Mucosa of descending colon (tissue), 3 donors: ENCODE measurements around the gene WNK1. TPM values are rescaled to one million over a fixed set of nuclear protein-coding genes. Genes with fewer than 3 reads are reported as not detected.
A peak's percentile ranks its signal among the peaks of the same experiment; 100 is the strongest.
"Not testable (repeated sequence)": the region's sequence is repeated elsewhere in the genome, so short reads cannot be mapped to it uniquely, and the experiment has no call there.

Source experiments
- ATAC-seq: fragments of 200-7000 bp; cut with Tn5 transposase; one replicate; pipeline ENCODE4 v1.9.1; 2020; ENCODE audit warnings: mild to moderate bottlenecking, moderate library complexity
- DNase-seq, 3 donors: peaks; one replicate each; pipeline ENCODE4 v3.0.0-alpha.2; 2020
- H3K36me3 ChIP-seq: fragments of 200-600 bp; one replicate; pipeline ENCODE4 v1.8.0; 2021; ENCODE audit warnings: low read depth, mild to moderate bottlenecking
- H3K4me1 ChIP-seq: fragments of 200-600 bp; one replicate; pipeline ENCODE4 v1.8.0; 2021; ENCODE audit warnings: low read depth, mild to moderate bottlenecking
- H3K4me3 ChIP-seq: fragments of 200-600 bp; one replicate; pipeline ENCODE4 v1.8.0; 2021; ENCODE audit warnings: mild to moderate bottlenecking
- H3K9me3 ChIP-seq: fragments of 200-600 bp; one replicate; pipeline ENCODE4 v1.8.0; 2021; ENCODE audit warnings: mild to moderate bottlenecking
- intact Hi-C, 2 donors: fragments of 100-400 bp; cut with DNase I in 1 of 2; cut with micrococcal nuclease in 1 of 2; formaldehyde crosslinking; loops; one replicate each; pipeline versions ENCODE4 v1.11.0 to v1.11.1; 2022; cut with DNase I, micrococcal nuclease
- long read RNA-seq, 2 donors: library from polyadenylated mRNA; unstranded; transcript quantifications; one replicate each; pipeline ENCODE4 v2.0.0, GENCODE V29; 2019 to 2021
- total RNA-seq, 3 donors: library from RNA; stranded (reverse); fragmentation: NEBNext Ultra II Directional in 2 of 3; extraction: Animal tissue kit (Norgen Biotek cat#: 25700) in 2 of 3; gene quantifications; one replicate each; pipeline versions ENCODE4 v1.2.1 to v1.2.4, GENCODE V29; 2021 to 2023
- TF ChIP-seq, protein P1 (sequence below): fragments of 200-600 bp; IDR thresholded peaks from one replicate; pipeline ENCODE4 v1.8.0; 2022; ENCODE audit warnings: antibody characterized with exemption, mild to moderate bottlenecking
- donor health status: DM: no; HTN: no; CAD: no; lungs with moderate emphysema.
- donor health status: DM: no; HTN: no; CAD: no.
- donor health status: DM: no; HTN: yes; CAD: no.

The WNK1 gene
- 100 to 1,000 TPM in 1 of 3 donors, 10 to 100 TPM in 2; 84.0 to 155 (median 85.5) TPM for total RNA-seq
- long read RNA-seq, donor 1, partial matches to known transcripts = 20 of 32 reads
- long read RNA-seq, donor 1, other reads (novel, unspliced or antisense) = 11 of 32 reads
- long read RNA-seq, donor 2, partial matches to known transcripts = 2 of 8 reads
- long read RNA-seq, donor 2, other reads (novel, unspliced or antisense) = 6 of 8 reads

DNA sequence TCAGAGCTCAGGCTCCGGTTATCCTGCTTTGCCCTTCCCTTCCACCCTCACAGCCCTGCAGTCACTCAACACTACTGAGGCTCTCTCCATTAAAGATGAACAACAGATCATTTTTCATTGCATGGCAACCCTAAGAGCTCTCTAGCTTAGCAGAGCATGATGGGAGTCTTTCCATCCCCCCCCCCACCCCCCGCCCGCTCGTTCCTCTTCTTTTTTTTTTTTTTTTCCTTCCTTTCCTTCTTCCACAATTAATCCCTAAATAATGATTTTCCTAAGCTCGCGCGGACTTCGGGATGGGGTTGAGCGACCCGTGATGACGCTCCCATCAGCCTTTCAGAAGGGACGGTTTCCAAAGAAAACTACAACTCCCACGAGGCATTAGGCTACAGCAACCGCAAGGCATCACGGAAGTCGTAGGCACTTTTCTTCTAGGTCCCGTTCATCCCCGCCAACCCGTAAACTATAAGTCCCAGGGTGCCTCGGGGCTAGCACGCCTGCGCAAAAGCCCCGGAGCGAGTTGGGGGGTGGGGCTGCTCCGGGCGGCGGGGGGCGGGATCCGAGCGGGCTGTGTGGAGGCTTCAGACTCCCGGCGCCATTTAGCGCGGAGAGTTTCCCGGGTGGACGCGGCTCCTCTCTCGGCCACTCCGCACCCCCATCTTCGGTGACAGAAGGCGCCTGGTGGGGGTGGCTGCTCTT lies at the start of gene WNK1:
Gene WNK1, plus strand, starts transcription at position 581 of the 696 bp plus-strand sequence. CDS start 987 bp downstream, outside the sequence.
- DNase-seq (peak; percentile 97 to 99 (median 97)), ATAC-seq (peak; percentile 86)
- Histone ChIP-seq H3K4me3 (peak within 1 kb of the TSS; percentile 82), H3K4me1 (peaks cover 16% of the 10 kb centered on the region), H3K9me3 (no peaks in the 10 kb centered on the region), H3K36me3 (no peaks in the 10 kb centered on the region)
- intact Hi-C loops = loop anchor here in 1 of 2 donors (10.0 kb wide), 2 partner anchors 53 to 177 kb away; no protein-coding TSS in a partner anchor
- TF ChIP-seq, protein P1, sequence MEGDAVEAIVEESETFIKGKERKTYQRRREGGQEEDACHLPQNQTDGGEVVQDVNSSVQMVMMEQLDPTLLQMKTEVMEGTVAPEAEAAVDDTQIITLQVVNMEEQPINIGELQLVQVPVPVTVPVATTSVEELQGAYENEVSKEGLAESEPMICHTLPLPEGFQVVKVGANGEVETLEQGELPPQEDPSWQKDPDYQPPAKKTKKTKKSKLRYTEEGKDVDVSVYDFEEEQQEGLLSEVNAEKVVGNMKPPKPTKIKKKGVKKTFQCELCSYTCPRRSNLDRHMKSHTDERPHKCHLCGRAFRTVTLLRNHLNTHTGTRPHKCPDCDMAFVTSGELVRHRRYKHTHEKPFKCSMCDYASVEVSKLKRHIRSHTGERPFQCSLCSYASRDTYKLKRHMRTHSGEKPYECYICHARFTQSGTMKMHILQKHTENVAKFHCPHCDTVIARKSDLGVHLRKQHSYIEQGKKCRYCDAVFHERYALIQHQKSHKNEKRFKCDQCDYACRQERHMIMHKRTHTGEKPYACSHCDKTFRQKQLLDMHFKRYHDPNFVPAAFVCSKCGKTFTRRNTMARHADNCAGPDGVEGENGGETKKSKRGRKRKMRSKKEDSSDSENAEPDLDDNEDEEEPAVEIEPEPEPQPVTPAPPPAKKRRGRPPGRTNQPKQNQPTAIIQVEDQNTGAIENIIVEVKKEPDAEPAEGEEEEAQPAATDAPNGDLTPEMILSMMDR = no peak

DNA sequence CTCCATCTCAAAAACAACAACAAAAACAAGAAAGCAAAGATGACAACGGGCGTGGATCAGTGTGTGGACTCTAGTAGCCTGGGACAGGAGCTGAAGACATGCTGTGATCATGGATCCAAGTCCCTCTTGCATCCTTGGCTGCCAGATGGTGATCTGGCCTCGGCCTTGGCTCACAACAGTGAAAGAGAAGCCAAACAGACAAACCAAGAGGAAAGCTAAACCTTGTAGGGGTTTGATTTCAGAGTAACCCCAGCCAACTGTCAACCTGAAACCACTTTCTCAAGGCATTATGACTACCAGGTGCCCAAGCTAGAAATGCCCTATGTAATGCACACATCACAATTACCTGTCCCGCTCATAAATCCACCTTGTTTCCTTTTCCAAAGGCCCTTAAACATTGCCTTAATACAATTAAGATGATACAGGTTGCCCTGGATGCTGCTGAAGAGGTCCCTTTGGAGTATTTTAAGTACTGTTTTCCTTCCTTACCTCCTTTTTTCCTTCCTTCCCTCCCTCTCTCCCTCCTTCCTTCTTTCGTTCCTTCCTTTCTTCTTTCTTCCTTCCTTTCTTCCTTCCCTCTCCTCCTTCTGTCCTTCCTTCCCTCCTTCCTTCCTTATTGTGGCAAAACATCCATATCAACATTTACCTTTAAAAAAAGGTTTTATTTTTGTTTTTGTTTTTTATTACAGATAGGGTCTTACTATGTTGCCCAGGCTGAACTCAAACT lies 47.7 kb upstream of the WNK1 start:
- Histone ChIP-seq H3K9me3 (no peaks in the 10 kb centered on the region), H3K4me1 (no peaks in the 10 kb centered on the region), H3K4me3 (no peak overlapping the region), H3K36me3 (no peaks in the 10 kb centered on the region)
- TF ChIP-seq, protein P1 = no peak
- intact Hi-C loops = no loop called here
- DNase-seq = no peak
- no peak for ATAC-seq

DNA sequence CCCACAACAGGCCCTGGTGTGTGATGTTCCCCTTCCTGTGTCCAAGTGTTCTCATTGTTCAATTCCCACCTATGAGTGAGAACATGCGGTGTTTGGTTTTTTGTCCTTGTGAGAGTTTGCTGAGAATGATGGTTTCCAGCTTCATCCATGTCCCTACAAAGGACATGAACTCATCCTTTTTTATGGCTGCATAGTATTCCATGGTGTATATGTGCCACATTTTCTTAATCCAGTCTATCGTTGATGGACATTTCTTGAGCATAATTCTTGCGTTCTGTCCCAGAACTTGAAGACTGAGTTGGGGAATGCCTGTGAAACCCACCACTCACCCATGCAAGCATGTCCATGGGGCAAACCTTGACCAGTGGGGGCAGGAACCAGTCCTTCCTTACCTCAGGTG lies 44.3 kb upstream of the WNK1 start:
- ATAC-seq, intact Hi-C loops, H3K9me3 ChIP-seq, H3K4me1 ChIP-seq, DNase-seq, H3K4me3 ChIP-seq, H3K36me3 ChIP-seq: not testable (repeated sequence)

DNA sequence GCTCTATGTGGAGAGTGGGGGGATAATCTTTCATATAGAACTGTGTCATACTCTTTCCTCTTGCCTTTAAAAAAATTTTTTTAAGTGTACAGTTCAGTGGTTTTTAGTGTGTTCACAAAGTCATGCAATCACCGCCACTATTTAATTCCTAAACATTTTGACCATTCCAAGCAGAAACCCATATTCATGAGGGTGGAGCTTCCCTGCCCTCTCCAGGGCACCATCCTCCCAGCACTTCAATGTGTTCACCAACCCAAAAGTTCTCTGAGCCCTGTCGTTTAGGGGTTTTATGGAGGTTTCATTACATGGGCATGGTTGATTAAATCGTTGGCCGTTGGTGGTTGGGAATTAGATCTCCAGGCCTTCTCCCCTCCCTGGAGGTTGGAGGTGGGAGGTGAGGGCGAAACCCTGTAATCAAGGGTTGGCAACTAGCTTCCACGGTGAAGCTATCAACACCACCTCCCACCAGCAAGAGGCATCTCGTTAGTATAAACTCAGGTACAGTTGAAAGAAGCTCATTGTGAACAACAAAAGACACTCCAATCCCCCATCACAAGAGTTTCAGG lies 42.8 kb upstream of the WNK1 start:
- TF ChIP-seq, protein P1 = no peak
- intact Hi-C loops = no loop called here

GRCh38 chr12:712172-712863 lies 40.1 kb upstream of the WNK1 start:
- no peak overlapping the region for H3K4me3 ChIP-seq
- no peak for DNase-seq
- no peaks in the 10 kb centered on the region for H3K4me1 ChIP-seq
- no peaks in the 10 kb centered on the region for H3K9me3 ChIP-seq
- TF ChIP-seq, protein P1 = no peak
- no peak for ATAC-seq
- intact Hi-C loops = no loop called here
- no peaks in the 10 kb centered on the region for H3K36me3 ChIP-seq

More for the DNA sequence above, 42.8 kb upstream of the WNK1 start:
- Histone ChIP-seq H3K36me3 (no peaks in the 10 kb centered on the region), H3K4me1 (no peaks in the 10 kb centered on the region), H3K9me3 (no peaks in the 10 kb centered on the region), H3K4me3 (no peak overlapping the region)
- no peak for ATAC-seq
- DNase-seq = no peak
